Stimulated activated CD4-positive, alpha-beta T cell treated with anti-CD3 and anti-CD28 coated beads, Interleukin-1b, Interleukin-23, amount 100 ng/mL, for 1 hour (primary cell): ENCODE results near the gene PREP.
"Not testable (repeated sequence)": the region's sequence is repeated elsewhere in the genome, so short reads cannot be mapped to it uniquely, and the experiment has no call there.

Source experiments
- DNase-seq, 2 donors: peaks; one replicate each; pipeline ENCODE4 v3.0.0-alpha.2; 2020; ENCODE audit warnings: low read depth in 2 of 2

Gene PREP

DNA sequence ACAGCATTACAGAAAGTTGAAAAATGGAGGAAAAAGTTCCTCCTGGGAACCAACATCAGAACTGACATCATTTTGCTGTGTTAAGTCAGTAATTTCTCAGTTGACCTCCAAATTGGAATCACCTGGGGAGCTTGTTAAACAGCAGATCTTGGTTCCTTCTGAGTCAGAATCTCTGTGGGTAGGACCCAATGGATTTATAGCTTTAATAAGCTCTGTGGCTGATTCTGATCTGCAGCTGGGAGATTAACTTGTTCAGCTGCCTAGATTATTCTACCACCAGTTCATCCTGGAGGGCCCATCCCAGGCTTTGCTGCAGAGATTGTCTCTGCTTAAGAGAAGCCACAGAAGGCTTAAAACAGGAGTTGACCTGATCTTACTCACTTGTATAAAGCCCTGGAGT is 132.4 kb downstream of the PREP start:
- DNase-seq, result no peak

GRCh38 chr6:105269390-105269789 is 133.5 kb downstream of the PREP start:
- DNase-seq, result no peak

- DNase-seq, result no peak
These were observed 138.9 kb downstream of the PREP start for GRCh38 chr6:105263685-105264610.

DNA sequence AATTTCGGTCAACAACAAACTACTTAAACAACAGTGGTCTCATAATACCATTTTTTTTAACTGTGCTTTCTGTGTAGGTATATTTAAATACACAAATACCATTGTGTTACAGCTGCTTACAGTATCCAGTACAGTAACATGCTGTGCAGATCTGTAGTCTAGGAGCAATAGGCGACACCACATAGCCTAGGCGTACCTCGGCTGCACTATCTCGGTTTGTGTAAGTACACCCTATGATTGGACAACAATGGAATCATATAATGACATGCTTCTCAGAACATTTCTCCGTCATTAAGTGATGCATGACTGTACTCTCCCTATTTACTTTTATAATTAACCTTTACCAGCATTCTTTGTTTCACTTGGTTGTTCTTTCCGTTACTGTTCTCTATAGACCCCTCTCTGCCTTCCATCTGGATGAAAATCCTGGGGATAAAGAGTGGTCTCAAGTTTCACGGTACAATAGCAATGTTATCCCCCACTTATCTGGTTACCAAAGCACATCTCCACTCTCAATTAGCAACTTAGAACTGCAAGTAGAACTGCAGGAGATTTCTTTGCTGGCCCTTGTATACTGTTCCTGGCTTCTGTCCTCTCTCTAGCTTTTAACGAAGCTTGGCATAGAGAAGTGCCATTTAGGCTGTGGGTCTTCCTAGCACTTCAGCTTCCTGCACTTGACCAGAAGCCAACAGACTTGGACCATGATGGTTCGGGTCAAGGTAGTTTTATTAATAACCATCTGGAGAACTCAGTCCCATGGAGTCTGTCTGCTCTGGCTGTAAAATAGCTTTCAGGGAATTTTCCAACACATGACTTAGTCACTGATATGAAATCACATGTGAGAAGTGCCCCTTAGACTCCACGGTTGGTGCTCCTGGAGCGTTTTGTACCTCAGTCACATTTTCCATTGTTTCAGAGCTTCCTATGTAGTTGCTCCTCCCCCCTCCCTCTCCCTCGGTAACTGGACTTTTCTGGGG is 142.7 kb downstream of the PREP start:
- no peak for DNase-seq

DNA sequence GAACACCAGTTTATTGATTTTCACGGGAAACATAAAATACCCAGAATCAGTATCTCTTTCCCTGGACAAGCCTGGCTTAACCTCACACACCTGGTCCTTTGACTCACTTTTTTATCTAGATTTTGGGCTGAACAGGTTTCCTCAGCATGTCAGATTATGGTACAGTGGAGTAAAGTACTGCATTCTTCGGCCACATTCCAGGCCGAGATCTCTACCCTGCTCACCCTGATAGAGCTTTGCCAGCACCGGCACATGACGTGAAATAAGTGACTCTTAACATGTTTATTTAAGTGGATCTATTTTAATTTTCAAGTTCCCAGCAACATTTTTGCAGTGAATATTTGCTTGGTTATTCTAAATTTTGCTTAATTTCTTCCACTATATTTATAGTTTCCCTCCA is 144.1 kb downstream of the PREP start:
- DNase-seq, result no peak

DNA sequence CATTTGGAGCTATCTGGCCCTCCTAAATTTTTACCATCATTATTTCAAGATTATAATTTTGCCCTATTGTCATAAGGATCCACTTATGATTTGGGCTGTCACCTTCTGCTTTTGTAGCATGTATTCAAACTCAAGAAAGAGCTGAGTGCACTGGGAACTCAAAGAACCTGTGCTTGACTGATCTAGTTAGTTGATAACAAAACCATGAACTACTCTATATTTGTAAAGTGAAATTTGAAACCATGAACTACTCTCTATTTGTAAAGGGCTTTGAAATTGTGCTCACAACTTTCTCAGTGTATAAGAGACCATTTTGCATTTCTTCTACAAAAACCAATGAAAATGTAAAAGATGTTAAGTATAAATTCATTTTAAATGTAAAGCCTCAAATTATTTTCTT is 145.5 kb downstream of the PREP start:
- DNase-seq, result no peak

DNA sequence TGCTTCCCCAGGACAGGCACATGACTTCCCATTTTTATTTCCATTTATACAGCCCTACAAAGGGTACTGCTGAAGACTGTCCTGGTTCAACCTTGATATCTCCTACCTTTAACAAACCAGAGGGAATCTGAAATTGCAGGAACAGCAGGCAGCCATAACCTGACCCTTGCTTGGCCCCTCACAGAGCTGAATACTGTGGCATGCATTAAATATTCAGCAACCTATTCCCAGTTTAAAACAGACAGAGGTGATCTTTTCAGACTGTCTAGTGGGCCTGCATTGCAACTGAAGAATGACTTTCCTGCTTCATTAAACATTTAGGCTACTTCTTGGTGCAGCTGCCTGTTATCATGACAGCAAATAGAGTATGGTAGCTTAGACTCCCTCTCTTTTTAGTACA is 146.3 kb downstream of the PREP start:
- DNase-seq, result no peak

DNA sequence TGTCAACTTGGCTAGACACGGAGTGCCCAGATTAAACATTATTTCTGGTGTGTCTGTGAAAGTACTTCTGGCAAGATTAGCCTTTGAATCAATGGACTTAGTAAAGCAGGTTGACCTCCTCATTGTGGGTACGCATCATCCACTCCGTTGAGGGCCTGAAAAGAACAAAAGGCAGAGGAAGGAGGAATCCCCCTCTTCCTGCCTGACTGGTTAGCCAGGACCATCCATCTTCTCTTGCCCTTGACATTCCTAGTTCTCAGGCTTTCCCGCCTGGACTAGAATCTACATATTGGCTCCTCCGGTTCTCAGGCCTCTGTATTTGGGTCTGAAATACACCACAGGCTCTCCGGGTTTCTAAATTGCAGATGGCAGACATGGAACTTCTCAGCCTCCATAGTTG is 149.1 kb downstream of the PREP start:
- no peak for DNase-seq

DNA sequence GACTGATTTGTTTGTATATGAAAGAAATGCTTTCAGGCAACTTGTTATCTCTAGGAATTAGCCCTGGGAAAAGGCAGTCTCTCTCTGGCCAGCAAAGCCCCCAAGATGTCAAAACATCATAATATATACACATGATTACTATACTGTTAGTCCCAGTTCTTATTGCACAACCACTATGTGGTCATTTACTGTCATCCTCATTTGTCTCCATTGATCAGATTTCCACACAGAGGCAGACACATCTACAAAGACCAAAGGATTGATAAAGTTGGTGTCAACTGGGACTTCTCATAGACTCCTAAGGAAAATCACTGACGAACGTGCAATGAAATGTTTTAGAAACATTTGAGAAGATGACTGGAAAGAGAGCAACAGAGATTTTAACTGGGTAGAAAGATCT is 151.2 kb downstream of the PREP start:
- DNase-seq, result no peak

- DNase-seq, result no peak
These were observed 152.3 kb downstream of the PREP start for GRCh38 chr6:105250533-105250932.

DNA sequence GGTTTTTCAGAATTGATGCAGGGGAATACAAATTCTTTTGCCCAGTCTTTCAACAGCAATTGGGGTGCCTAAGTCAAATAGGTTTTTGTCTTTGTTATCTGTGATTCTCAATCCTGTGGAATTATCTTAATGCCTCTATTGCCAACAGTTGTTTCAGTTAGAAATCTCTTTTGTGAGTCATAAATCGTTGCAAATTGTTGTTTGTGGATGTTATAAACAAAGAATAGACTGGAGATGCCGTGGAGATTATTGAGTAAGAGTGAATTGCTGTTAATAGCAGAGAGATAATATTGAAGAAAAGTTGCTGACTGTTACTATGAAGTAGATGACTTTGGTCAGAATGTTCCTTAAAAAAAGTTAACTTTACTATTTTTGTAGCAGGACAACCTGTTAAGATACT is 159.4 kb downstream of the PREP start:
- DNase-seq, result no peak

DNA sequence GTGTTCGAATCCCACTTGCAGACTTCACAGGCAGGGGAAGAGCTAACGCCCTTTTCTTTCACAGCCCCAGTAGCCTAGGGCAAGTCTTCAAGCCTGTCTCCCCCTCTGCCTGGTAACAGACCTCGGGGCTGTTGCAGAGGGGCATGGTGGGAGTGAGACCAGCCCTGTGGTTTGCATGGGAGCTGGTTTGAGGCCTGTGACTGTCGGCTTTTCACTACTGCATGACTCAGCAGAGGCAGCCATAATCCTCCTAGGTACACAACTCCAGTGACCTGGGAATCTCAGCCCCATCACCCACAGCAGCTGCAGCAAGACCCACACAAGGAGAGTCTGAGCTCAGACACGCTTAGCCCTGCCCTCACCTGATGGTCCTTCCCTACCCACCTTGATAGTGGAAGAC is 167.7 kb downstream of the PREP start:
- no peak for DNase-seq

DNA sequence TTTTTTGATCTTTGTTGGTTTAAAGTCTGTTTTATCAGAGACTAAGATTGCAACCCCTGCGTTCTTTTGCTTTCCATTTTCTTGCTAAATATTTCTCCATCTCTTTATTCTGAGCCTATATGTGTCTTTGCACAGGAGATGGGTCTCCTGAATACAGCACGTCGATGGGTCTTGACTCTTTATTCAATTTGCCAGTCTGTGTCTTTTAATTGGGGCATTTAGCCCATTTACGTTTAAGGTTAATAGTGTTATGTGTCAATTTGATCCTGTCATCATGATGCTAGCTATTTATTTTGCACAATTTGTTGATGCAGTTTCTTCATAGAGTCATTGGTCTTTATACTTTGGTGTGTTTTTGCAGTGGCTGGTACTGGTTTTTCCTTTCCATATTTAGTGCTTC is 171.1 kb downstream of the PREP start:
- not testable (repeated sequence) for DNase-seq
